ENCODE measurements around the gene XPNPEP3. TPM values are rescaled to one million over a fixed set of nuclear protein-coding genes. Genes with fewer than 3 reads are reported as not detected.
"Not testable (repeated sequence)": the region's sequence is repeated elsewhere in the genome, so short reads cannot be mapped to it uniquely, and the experiment has no call there.

XPNPEP3 gene
- total and polyA plus RNA-seq, 8 donors, result 3.0 to 12.5 (median 5.2) TPM

- no peaks in the 10 kb centered on the region for H3K27me3 ChIP-seq
- no peak for DNase-seq
- peaks cover 11 to 32% (median 21%) of the 10 kb centered on the region in 4 donors for H3K4me1 ChIP-seq
- H3K36me3 ChIP-seq, result peaks cover 0 to 23% (median 20%) of the 10 kb centered on the region in 4 donors
- WGBS, 5 donors, result 38 to 68% (median 59%) methylated on average over 2 of the region's 2 CpGs
- no peak overlapping the region for H3K4me3 ChIP-seq
- no peaks in the 10 kb centered on the region for H3K9me3 ChIP-seq
- H3K27ac ChIP-seq, result no peak overlapping the region
- TF ChIP-seq CTCF (IDR thresholded peaks at IDR 0.05) (no peak), POLR2A (IDR thresholded peaks at IDR 0.05) (no peak), POLR2AphosphoS5 (IDR thresholded peaks at IDR 0.05) (no peak), EP300 (IDR thresholded peaks at IDR 0.05) (no peak)
- intact Hi-C loops (cut with DNase I; ENCODE audit: low total_unique reads), result no loop called here
Measured at GRCh38 chr22:40862537-40862936, 5.6 kb downstream of the XPNPEP3 start.

- H3K4me1 ChIP-seq, result peaks cover 0 to 18% (median 5%) of the 10 kb centered on the region in 4 donors
- TF ChIP-seq CTCF (IDR thresholded peaks at IDR 0.05) (no peak), EP300 (IDR thresholded peaks at IDR 0.05) (no peak), POLR2AphosphoS5 (IDR thresholded peaks at IDR 0.05) (no peak), POLR2A (IDR thresholded peaks at IDR 0.05) (no peak)
- H3K36me3 ChIP-seq, result peaks cover 8 to 31% (median 27%) of the 10 kb centered on the region in 4 donors
- no peaks in the 10 kb centered on the region for H3K27me3 ChIP-seq
- no peaks in the 10 kb centered on the region for H3K9me3 ChIP-seq
- H3K4me3 ChIP-seq, result no peak overlapping the region
- intact Hi-C loops (cut with DNase I; ENCODE audit: low total_unique reads), result no loop called here
- no peak for DNase-seq
- H3K27ac ChIP-seq, result no peak overlapping the region
- WGBS, 5 donors, result 32 to 60% (median 51%) methylated on average over 2 of the region's 2 CpGs
Measured at GRCh38 chr22:40867109-40867508, 10.2 kb downstream of the XPNPEP3 start.

- intact Hi-C loops (cut with DNase I; ENCODE audit: low total_unique reads); H3K9me3 ChIP-seq; H3K27ac ChIP-seq; DNase-seq; H3K4me3 ChIP-seq; H3K27me3 ChIP-seq: not testable (repeated sequence)
- WGBS, 5 donors, result 61 to 77% (median 73%) methylated on average over 6 of the region's 6 CpGs
- H3K36me3 ChIP-seq, result peaks cover 11 to 35% (median 33%) of the 10 kb centered on the region in 4 donors
- H3K4me1 ChIP-seq, result peaks cover 0 to 13% (median 5%) of the 10 kb centered on the region in 4 donors
Measured at GRCh38 chr22:40868379-40868778, 11.4 kb downstream of the XPNPEP3 start.

- peaks cover 0 to under 1% (median 0%) of the 10 kb centered on the region in 4 donors for H3K4me1 ChIP-seq
- no peak for DNase-seq
- no peaks in the 10 kb centered on the region for H3K27me3 ChIP-seq
- no peak overlapping the region for H3K27ac ChIP-seq
- 94 to 98% (median 97%) methylated on average over 3 of the region's 3 CpGs for WGBS, 5 donors
- intact Hi-C loops (cut with DNase I; ENCODE audit: low total_unique reads), result no loop called here
- H3K36me3 ChIP-seq, result peaks cover 13 to 68% (median 51%) of the 10 kb centered on the region in 4 donors
- no peaks in the 10 kb centered on the region for H3K9me3 ChIP-seq
- TF ChIP-seq POLR2A (IDR thresholded peaks at IDR 0.05) (no peak), EP300 (IDR thresholded peaks at IDR 0.05) (no peak), CTCF (IDR thresholded peaks at IDR 0.05) (no peak), POLR2AphosphoS5 (IDR thresholded peaks at IDR 0.05) (no peak)
- H3K4me3 ChIP-seq, result no peak overlapping the region
Measured at GRCh38 chr22:40874016-40874415, 17.1 kb downstream of the XPNPEP3 start.

GRCh38 chr22:40875111-40875510 is 18.2 kb downstream of the XPNPEP3 start:
- Histone ChIP-seq H3K27ac (no peak overlapping the region), H3K4me1 (no peaks in the 10 kb centered on the region), H3K36me3 (peaks cover 8 to 66% (median 49%) of the 10 kb centered on the region in 4 donors), H3K27me3 (no peaks in the 10 kb centered on the region), H3K9me3 (no peaks in the 10 kb centered on the region), H3K4me3 (no peak overlapping the region)
- intact Hi-C loops (cut with DNase I; ENCODE audit: low total_unique reads), result no loop called here
- TF ChIP-seq EP300 (IDR thresholded peaks at IDR 0.05) (no peak), POLR2A (IDR thresholded peaks at IDR 0.05) (no peak), CTCF (IDR thresholded peaks at IDR 0.05) (no peak), POLR2AphosphoS5 (IDR thresholded peaks at IDR 0.05) (no peak)
- 92 to 98% (median 96%) methylated on average over 3 of the region's 3 CpGs for WGBS, 5 donors
- no peak for DNase-seq
